CD4-positive, CD25-positive, alpha-beta regulatory T cell (primary cell): ENCODE measurements around the gene UBXN6. TPM values are rescaled to one million over a fixed set of nuclear protein-coding genes. Genes with fewer than 3 reads are reported as not detected.

Source experiments
- ATAC-seq, 2 donors: fragments of 150-1000 bp; cut with Tn5 transposase; one replicate each; pipeline ENCODE4 v1.10.0; 2021; ENCODE audit warnings: low read depth in 2 of 2, moderate number of reproducible peaks in 2 of 2, moderate library complexity in 1 of 2
- DNase-seq, 3 donors: peaks; one replicate each; pipeline versions ENCODE4 v3.0.0 to v3.0.0-alpha.2; 2012 to 2022; ENCODE audit warnings: mixed read lengths in 1 of 3
- H3K27ac ChIP-seq: one replicate; pipeline ENCODE4 v1.7.0; 2013; ENCODE audit warnings: mild to moderate bottlenecking, low read length; ENCODE audit not compliant: insufficient read depth, poor library complexity, severe bottlenecking
- H3K27me3 ChIP-seq: one replicate; pipeline ENCODE4 v1.7.0; 2013; ENCODE audit warnings: low read length; ENCODE audit not compliant: control insufficient read depth, insufficient read depth
- H3K36me3 ChIP-seq: one replicate; pipeline ENCODE4 v1.7.0; 2013; ENCODE audit warnings: mild to moderate bottlenecking, low read length, moderate library complexity; ENCODE audit not compliant: control insufficient read depth, insufficient read depth
- H3K4me1 ChIP-seq: 2 replicates; pipeline ENCODE4 v1.7.0; 2013; ENCODE audit warnings: mild to moderate bottlenecking, low read length; ENCODE audit not compliant: insufficient read depth, control insufficient read depth, poor library complexity, severe bottlenecking
- H3K4me3 ChIP-seq: one replicate; pipeline ENCODE4 v1.7.0; 2013; ENCODE audit warnings: low read depth, mild to moderate bottlenecking, low read length, moderate library complexity
- H3K9me3 ChIP-seq, 2 experiments: 1 replicate in 1 of 2; 2 replicates in 1 of 2; pipeline ENCODE4 v1.7.0; 2013; ENCODE audit warnings: low read length in 2 of 2, mild to moderate bottlenecking in 1 of 2, moderate library complexity in 1 of 2; ENCODE audit not compliant: control insufficient read depth in 2 of 2
- H3K27ac Mint-ChIP-seq, 3 donors: one replicate each; pipeline ENCODE4 v1.8.0; 2020 to 2022; ENCODE audit warnings: mild to moderate bottlenecking in 3 of 3, mixed read lengths in 3 of 3, moderate library complexity in 2 of 3
- H3K27me3 Mint-ChIP-seq: one replicate; pipeline ENCODE4 v1.8.0; 2022; ENCODE audit warnings: mild to moderate bottlenecking, mixed read lengths
- H3K36me3 Mint-ChIP-seq: one replicate; pipeline ENCODE4 v1.8.0; 2020; ENCODE audit warnings: mixed read lengths
- H3K4me1 Mint-ChIP-seq, 4 donors: one replicate each; pipeline ENCODE4 v1.8.0; 2020 to 2022; ENCODE audit warnings: mixed read lengths in 4 of 4, mild to moderate bottlenecking in 1 of 4
- H3K4me3 Mint-ChIP-seq, 4 donors: one replicate each; pipeline ENCODE4 v1.8.0; 2020 to 2022; ENCODE audit warnings: mild to moderate bottlenecking in 4 of 4, mixed read lengths in 4 of 4, moderate library complexity in 3 of 4
- H3K9me3 Mint-ChIP-seq, 7 donors: one replicate each; pipeline ENCODE4 v1.8.0; 2020 to 2022; ENCODE audit warnings: mixed read lengths in 7 of 7, mild to moderate bottlenecking in 3 of 7, moderate library complexity in 2 of 7
- polyA plus RNA-seq, 4 donors: library from polyadenylated mRNA; unstranded; fragments of 300-500 nt; fragmentation: Illumina TruSeq; gene quantifications; one replicate each; pipeline ENCODE4 v1.2.3, GENCODE V29; 2021
- total RNA-seq: library from RNA; stranded (reverse); gene quantifications from one replicate; pipeline ENCODE4 v1.2.3, GENCODE V29; 2022

The UBXN6 gene
- total and polyA plus RNA-seq, 5 donors from 2014 or later = 4.6 to 54.2 (median 5.1) TPM

- Histone ChIP-seq H3K27me3 (no peaks in the 10 kb centered on the region), H3K4me1 (no peaks in the 10 kb centered on the region), H3K27ac (no peak overlapping the region), H3K36me3 (peaks cover 30% of the 10 kb centered on the region), H3K9me3 (no peaks in the 10 kb centered on the region), H3K4me3 (no peak overlapping the region)
- Mint-ChIP-seq H3K27me3 (no peaks in the 10 kb centered on the region), H3K27ac (no peak overlapping the region), H3K4me3 (no peak overlapping the region), H3K4me1 (no peaks in the 10 kb centered on the region), H3K9me3 (no peaks in the 10 kb centered on the region), H3K36me3 (peaks cover 3% of the 10 kb centered on the region)
- DNase-seq = no peak
- ATAC-seq = no peak
Measured at GRCh38 chr19:4498694-4499093, 41.1 kb upstream of the UBXN6 start.

GRCh38 chr19:4497770-4498389 lies 40.3 kb upstream of the UBXN6 start:
- no peaks in the 10 kb centered on the region for H3K9me3 Mint-ChIP-seq
- ATAC-seq = no peak
- no peaks in the 10 kb centered on the region for H3K9me3 ChIP-seq
- no peaks in the 10 kb centered on the region for H3K27me3 Mint-ChIP-seq
- H3K4me3 ChIP-seq = no peak overlapping the region
- H3K4me1 ChIP-seq = no peaks in the 10 kb centered on the region
- no peak overlapping the region for H3K27ac Mint-ChIP-seq
- H3K27ac ChIP-seq = no peak overlapping the region
- H3K4me3 Mint-ChIP-seq = no peak overlapping the region
- no peaks in the 10 kb centered on the region for H3K27me3 ChIP-seq
- no peak for DNase-seq
- H3K4me1 Mint-ChIP-seq = no peaks in the 10 kb centered on the region
- peaks cover 3% of the 10 kb centered on the region for H3K36me3 Mint-ChIP-seq
- H3K36me3 ChIP-seq = peaks cover 30% of the 10 kb centered on the region

DNA sequence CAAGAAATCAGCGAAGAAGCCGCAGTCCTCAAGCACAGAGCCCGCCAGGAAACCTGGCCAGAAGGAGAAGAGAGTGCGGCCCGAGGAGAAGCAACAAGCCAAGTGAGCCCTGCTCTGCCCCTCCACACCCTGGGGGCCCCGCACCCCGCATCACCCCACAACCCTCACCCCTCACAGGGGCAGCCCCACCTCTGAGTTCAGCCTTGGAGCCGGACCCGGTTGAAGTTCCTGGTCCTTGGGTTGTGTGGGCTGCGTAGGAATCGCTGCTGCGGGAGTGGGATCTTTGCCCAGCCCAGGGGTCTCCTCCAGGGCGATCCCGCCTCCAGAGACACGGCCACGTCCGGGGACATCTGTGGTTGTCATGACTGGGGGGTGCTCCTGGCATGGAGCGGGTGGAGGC lies 38.7 kb upstream of the UBXN6 start:
- DNase-seq (no peak), ATAC-seq (no peak)
- no peaks in the 10 kb centered on the region for H3K9me3 ChIP-seq
- no peak overlapping the region for H3K4me3 ChIP-seq
- no peaks in the 10 kb centered on the region for H3K27me3 Mint-ChIP-seq
- no peaks in the 10 kb centered on the region for H3K4me1 Mint-ChIP-seq
- H3K4me1 ChIP-seq = no peaks in the 10 kb centered on the region
- peaks cover 3% of the 10 kb centered on the region for H3K36me3 Mint-ChIP-seq
- H3K27me3 ChIP-seq = no peaks in the 10 kb centered on the region
- H3K4me3 Mint-ChIP-seq = no peak overlapping the region
- no peak overlapping the region for H3K27ac ChIP-seq
- H3K27ac Mint-ChIP-seq = no peak overlapping the region
- H3K9me3 Mint-ChIP-seq = no peaks in the 10 kb centered on the region
- peaks cover 30% of the 10 kb centered on the region for H3K36me3 ChIP-seq

DNA sequence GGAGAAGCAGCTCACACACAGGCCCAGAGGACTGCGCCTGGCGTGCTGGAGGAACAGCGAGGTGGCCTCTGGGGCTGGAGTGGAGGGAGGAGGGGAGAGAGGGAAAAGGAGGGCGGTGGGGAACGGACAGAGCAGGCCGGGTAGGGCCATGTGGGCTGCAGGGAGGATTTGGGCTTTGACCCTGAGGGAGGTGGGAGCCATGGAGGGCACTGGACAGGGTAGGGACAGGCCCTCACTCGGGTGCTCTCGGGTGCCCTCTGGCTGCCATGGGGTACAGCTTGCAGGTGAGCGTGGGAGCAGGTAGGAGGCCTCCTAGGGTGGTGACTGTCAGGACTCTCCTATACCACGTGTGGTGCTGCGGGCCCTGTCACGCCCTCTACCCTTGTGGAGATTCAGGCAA lies 37.9 kb upstream of the UBXN6 start:
- ATAC-seq = peak in 1 of 2 donors; percentile 18
- no peaks in the 10 kb centered on the region for H3K9me3 ChIP-seq
- peak overlapping the region in 1 of 3 donors; percentile 48 for H3K27ac Mint-ChIP-seq

DNA sequence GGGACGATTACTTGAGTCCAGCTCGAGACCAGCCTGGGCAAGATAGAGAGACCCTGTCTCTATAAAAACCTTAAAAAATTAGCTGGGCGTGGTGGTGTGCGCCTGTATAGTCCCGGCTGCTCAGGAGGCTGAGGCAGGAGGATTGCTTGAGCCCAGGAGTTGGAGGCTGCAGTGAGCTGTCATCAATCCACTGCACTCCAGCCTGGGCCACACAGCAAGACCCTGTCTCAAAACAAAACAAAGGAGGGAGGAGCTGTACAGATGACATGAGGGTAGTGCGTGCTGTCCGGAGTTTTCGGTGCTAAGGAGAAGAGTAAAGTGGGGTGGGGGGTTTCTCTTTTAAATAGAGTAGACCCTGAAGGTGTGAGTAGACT lies 37.1 kb upstream of the UBXN6 start:
- Mint-ChIP-seq H3K27ac (no peak overlapping the region), H3K36me3 (peaks cover 3% of the 10 kb centered on the region), H3K9me3 (no peaks in the 10 kb centered on the region), H3K4me3 (no peak overlapping the region), H3K4me1 (no peaks in the 10 kb centered on the region), H3K27me3 (no peaks in the 10 kb centered on the region)
- no peaks in the 10 kb centered on the region for H3K4me1 ChIP-seq
- H3K9me3 ChIP-seq = no peaks in the 10 kb centered on the region
- H3K27me3 ChIP-seq = no peaks in the 10 kb centered on the region
- H3K36me3 ChIP-seq = peaks cover 38% of the 10 kb centered on the region
- H3K4me3 ChIP-seq = no peak overlapping the region
- no peak for DNase-seq
- H3K27ac ChIP-seq = no peak overlapping the region
- no peak for ATAC-seq

More for the DNA sequence above, 37.9 kb upstream of the UBXN6 start:
- no peak for DNase-seq
- Histone ChIP-seq H3K4me1 (no peaks in the 10 kb centered on the region), H3K27me3 (no peaks in the 10 kb centered on the region), H3K27ac (no peak overlapping the region), H3K36me3 (peaks cover 32% of the 10 kb centered on the region), H3K4me3 (no peak overlapping the region)
- Mint-ChIP-seq H3K4me1 (no peaks in the 10 kb centered on the region), H3K27me3 (no peaks in the 10 kb centered on the region), H3K36me3 (no peaks in the 10 kb centered on the region), H3K9me3 (no peaks in the 10 kb centered on the region), H3K4me3 (peak overlapping the region in 1 of 4 donors; percentile 23)

- no peak overlapping the region for H3K4me3 Mint-ChIP-seq
- no peak overlapping the region for H3K27ac Mint-ChIP-seq
- Histone ChIP-seq H3K9me3 (no peaks in the 10 kb centered on the region), H3K27ac (no peak overlapping the region), H3K36me3 (peaks cover 40% of the 10 kb centered on the region), H3K4me1 (no peaks in the 10 kb centered on the region), H3K27me3 (no peaks in the 10 kb centered on the region), H3K4me3 (no peak overlapping the region)
- H3K27me3 Mint-ChIP-seq = no peaks in the 10 kb centered on the region
- no peaks in the 10 kb centered on the region for H3K4me1 Mint-ChIP-seq
- no peaks in the 10 kb centered on the region for H3K9me3 Mint-ChIP-seq
- ATAC-seq (no peak), DNase-seq (no peak)
- peaks cover 5% of the 10 kb centered on the region for H3K36me3 Mint-ChIP-seq
Measured at GRCh38 chr19:4493929-4494690, 36.5 kb upstream of the UBXN6 start.

DNA sequence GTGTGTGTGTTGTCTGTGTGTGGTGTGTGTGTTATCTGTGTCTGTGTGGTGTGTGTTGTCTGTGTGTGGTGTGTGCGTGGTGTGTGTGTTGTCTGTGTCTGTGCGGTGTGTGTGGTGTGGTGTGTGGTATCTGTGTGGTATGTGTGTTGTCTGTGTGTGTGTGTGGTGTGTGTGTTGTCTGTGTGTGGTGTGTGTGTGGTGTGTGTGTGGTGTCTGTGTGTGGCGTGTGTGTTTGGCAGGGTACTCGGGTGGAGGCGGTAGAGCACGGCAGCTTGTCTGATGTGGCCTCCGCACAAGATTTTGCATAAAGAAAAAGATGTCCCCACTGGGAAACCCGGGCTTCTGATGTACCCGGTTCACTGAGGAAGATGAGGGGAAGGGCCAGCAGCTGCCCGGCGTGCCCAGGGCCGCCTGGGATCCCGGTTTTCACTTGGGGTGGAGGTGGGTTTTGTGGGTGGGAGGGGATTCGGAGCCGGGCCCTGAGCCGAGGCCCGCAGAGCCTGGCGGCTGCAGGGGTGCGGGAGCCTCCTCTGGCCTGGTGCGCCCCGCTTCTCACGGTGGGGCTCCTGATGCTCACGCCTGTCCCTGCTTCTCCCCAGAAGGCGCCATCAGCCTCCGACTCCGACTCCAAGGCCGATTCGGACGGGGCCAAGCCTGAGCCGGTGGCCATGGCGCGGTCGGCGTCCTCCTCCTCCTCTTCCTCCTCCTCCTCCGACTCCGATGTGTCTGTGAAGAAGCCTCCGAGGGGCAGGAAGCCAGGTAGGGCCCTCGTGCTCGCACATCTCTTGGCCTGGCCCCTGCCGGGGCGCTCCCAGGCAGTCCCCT lies 35.7 kb upstream of the UBXN6 start:
- H3K4me1 Mint-ChIP-seq = no peaks in the 10 kb centered on the region
- H3K27me3 Mint-ChIP-seq = no peaks in the 10 kb centered on the region
- peaks cover 8% of the 10 kb centered on the region for H3K36me3 Mint-ChIP-seq
- Histone ChIP-seq H3K27me3 (no peaks in the 10 kb centered on the region), H3K4me1 (no peaks in the 10 kb centered on the region), H3K9me3 (no peaks in the 10 kb centered on the region), H3K27ac (no peak overlapping the region), H3K4me3 (no peak overlapping the region), H3K36me3 (peaks cover 34% of the 10 kb centered on the region)
- ATAC-seq (no peak), DNase-seq (no peak)
- H3K9me3 Mint-ChIP-seq = no peaks in the 10 kb centered on the region
- H3K4me3 Mint-ChIP-seq = no peak overlapping the region
- H3K27ac Mint-ChIP-seq = no peak overlapping the region
